Pancreas (tissue), 10 donors: ENCODE results near the gene FADS6. TPM values are rescaled to one million over a fixed set of nuclear protein-coding genes. Genes with fewer than 3 reads are reported as not detected.

Experiments
- ATAC-seq, 4 donors: fragments of 200-7000 bp; cut with Tn5 transposase; one replicate each; pipeline versions ENCODE4 v1.8.0 to v1.9.1; 2020; ENCODE audit warnings: mild to moderate bottlenecking in 4 of 4, moderate library complexity in 4 of 4
- DNase-seq, 6 donors: peaks; one replicate each; pipeline ENCODE4 v3.0.0-alpha.2; 2020
- FAIRE-seq: peaks from 2 replicates; lab custom pipeline; 2012; peaks lifted over from hg19 to GRCh38; lab: Jason Lieb, UNC
- H3K27ac ChIP-seq, 4 donors: fragments of 200-600 bp; sonication (generic); 1 replicate in 3 of 4; 2 replicates in 1 of 4; pipeline versions ENCODE4 v1.5.0 to v1.8.0; 2020
- H3K27me3 ChIP-seq, 4 donors: fragments of 200-600 bp; one replicate each; pipeline ENCODE4 v1.8.0; 2021
- H3K36me3 ChIP-seq, 3 donors: fragments of 200-600 bp; sonication (generic) in 1 of 3; one replicate each; pipeline versions ENCODE4 v1.5.0 to v1.8.0; 2020 to 2021
- H3K4me1 ChIP-seq, 3 donors: fragments of 200-600 bp; one replicate each; pipeline ENCODE4 v1.8.0; 2021
- H3K4me3 ChIP-seq, 4 donors: fragments of 200-600 bp; sonication (generic) in 2 of 4; one replicate each; pipeline versions ENCODE4 v1.5.0 to v1.8.0; 2020 to 2021
- H3K9me3 ChIP-seq, 4 donors: fragments of 200-600 bp; one replicate each; pipeline ENCODE4 v1.8.0; 2021
- WGBS, 2 donors: extraction: QIAGEN DNeasy Blood & Tissue Kit; methylation state at CpG; one replicate each; pipeline ENCODE4 v1.1.7; 2013; 5-methylcytosine and 5-hydroxymethylcytosine counted together
- intact Hi-C, 3 donors: fragments of 100-400 bp; cut with DNase I; formaldehyde crosslinking; loops; one replicate each; pipeline versions ENCODE4 v1.11.1 to v1.14.2; 2022
- polyA plus RNA-seq, 2 donors: library from polyadenylated mRNA; stranded (reverse); fragments of 200-250 nt; gene quantifications; one replicate each; pipeline ENCODE4 v1.2.3, GENCODE V29; 2013
- total RNA-seq, 6 donors: library from RNA; stranded (reverse); fragmentation: NEBNext Ultra II Directional in 4 of 6; extraction: Animal tissue kit (Norgen Biotek cat#: 25700) in 4 of 6; gene quantifications; one replicate each; pipeline versions ENCODE4 v1.2.1 to v1.2.4, GENCODE V29; 2021 to 2023
- TF ChIP-seq, protein P1 (sequence below), 4 donors: fragments of 200-600 bp; sonication (generic) in 3 of 4; IDR thresholded peaks; one replicate each; pipeline versions ENCODE4 v1.5.0 to v1.8.0; 2021; ENCODE audit warnings: antibody characterized with exemption in 4 of 4
- donor health status: healthy with polysubstance abuse.
- donor health status: DM: no; HTN: no; CAD: no; lungs with moderate emphysema.
- donor health status: DM: no; HTN: no; CAD: no.
- donor health status: control.
- donor health status: control.
- donor health status: Bipolar disorder and iron deficiency.
- donor health status: DM: yes; HTN: yes; CAD: no.
- donor health status: DM: no; HTN: no; CAD: no.
- donor health status: DM: no; HTN: no; CAD: no.
- donor health status: DM: yes; HTN: yes; CAD: no.

FADS6 gene
- total and polyA plus RNA-seq, 8 donors, result 0.07 to 0.16 TPM; not detected in 6

DNA sequence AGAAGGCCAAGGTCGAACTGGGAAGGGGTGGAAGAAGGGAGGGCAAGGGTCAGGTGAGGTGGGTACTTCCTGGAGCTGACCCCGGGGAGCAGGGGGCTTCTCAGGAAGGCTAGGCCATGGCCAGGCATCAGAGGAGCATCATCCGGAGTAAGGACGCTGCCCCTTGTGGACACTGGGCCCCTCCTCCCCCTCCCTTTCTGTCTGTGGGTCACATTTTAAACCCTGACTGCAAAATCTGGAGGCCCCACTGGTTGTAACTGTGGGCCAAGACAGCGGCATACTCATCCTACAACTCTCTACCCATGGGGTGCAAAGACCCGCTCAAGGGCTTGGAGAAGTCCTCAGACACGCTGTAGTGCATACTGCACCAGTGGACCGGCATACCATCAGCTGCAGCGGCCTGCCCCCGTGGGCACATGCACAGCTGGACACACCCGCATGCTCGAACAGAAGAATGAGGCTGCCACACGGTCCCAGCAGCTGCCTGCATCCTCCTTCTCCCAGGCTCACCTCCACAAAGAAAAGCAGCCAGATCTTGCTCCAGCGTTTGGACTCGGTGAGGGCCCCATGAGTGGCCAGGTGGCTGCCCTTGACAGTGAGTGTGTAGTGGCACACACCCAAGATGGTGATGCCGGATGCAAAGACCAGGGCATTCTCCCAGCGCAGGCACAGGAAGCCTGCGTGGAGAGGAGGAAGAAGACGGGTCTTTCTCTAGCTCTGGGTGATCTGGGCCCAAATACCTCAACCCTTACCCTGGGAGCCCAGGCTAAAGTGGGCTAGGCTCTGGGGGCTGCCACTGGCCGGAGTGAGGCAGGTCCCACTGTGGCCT, 1.2 kb downstream of the FADS6 start:
- ATAC-seq (peak; percentile 64 to 86 (median 82)), FAIRE-seq (no peak), DNase-seq (peak in 3 of 6 donors; percentile 52 to 68 (median 68))
- Histone ChIP-seq H3K4me3 (no peak overlapping the region), H3K27me3 (no peaks in the 10 kb centered on the region), H3K36me3 (no peaks in the 10 kb centered on the region), H3K27ac (no peak overlapping the region), H3K9me3 (no peaks in the 10 kb centered on the region), H3K4me1 (peaks cover 0 to 8% (median 6%) of the 10 kb centered on the region in 3 donors)
- WGBS, 2 donors, result 46 to 56% methylated on average over 20 of the region's 20 CpGs
- intact Hi-C loops, result no loop called here
- TF ChIP-seq, protein P1, sequence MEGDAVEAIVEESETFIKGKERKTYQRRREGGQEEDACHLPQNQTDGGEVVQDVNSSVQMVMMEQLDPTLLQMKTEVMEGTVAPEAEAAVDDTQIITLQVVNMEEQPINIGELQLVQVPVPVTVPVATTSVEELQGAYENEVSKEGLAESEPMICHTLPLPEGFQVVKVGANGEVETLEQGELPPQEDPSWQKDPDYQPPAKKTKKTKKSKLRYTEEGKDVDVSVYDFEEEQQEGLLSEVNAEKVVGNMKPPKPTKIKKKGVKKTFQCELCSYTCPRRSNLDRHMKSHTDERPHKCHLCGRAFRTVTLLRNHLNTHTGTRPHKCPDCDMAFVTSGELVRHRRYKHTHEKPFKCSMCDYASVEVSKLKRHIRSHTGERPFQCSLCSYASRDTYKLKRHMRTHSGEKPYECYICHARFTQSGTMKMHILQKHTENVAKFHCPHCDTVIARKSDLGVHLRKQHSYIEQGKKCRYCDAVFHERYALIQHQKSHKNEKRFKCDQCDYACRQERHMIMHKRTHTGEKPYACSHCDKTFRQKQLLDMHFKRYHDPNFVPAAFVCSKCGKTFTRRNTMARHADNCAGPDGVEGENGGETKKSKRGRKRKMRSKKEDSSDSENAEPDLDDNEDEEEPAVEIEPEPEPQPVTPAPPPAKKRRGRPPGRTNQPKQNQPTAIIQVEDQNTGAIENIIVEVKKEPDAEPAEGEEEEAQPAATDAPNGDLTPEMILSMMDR (IDR thresholded peaks at IDR 0.05), result no peak

DNA sequence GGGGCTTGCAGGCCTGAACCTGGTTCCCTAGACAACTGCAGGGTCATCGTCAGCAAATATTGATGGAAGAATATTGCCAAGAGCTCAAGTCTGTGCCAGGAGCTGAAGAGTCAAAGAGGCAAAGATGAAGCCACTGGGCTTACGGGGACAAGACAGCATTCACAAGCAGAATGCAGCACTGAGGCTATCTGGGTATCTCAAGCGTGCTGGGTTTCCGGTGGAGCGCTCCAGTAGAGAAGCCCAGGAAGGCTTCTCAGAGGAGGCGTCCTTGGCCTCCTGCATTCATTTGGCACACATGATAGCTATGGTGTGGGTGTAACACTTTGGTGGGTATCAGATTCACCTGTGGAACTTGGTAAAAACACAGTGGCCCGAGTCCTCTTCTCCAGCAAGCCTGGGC, 2.9 kb downstream of the FADS6 start:
- H3K9me3 ChIP-seq, result no peaks in the 10 kb centered on the region
- H3K4me1 ChIP-seq, result peaks cover 0 to 8% (median 6%) of the 10 kb centered on the region in 3 donors
- H3K27ac ChIP-seq, result no peak overlapping the region
- FAIRE-seq (no peak), DNase-seq (no peak), ATAC-seq (no peak)
- no peaks in the 10 kb centered on the region for H3K27me3 ChIP-seq
- H3K36me3 ChIP-seq, result no peaks in the 10 kb centered on the region
- TF ChIP-seq, protein P1 (IDR thresholded peaks at IDR 0.05), result no peak
- WGBS, 2 donors, result 88 to 90% methylated on average over 7 of the region's 7 CpGs
- no peak overlapping the region for H3K4me3 ChIP-seq
- intact Hi-C loops, result no loop called here

DNA sequence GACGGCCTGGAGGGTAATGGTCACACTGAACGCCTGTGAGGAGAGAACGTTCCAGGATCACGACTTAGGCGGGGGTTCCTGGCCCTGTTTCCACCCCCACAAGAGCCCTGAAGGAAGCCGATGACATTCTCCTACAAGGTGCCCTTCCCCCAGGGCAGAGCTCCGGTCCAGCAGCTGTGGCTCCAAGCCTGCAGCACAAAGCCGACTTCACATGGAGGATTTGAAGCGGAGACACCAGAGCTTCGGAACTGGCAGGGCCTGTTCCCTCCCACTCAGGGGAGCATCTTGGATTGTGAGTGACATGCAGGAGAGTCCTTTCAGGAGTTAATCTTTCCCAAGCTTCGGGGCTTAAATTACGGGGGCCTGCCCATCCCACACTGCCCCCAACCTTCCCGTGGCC, 5.0 kb downstream of the FADS6 start:
- 52 to 58% methylated on average over 13 of the region's 13 CpGs for WGBS, 2 donors
- no peak for DNase-seq
- TF ChIP-seq, protein P1 (IDR thresholded peaks at IDR 0.05), result no peak
- H3K36me3 ChIP-seq, result no peaks in the 10 kb centered on the region
- H3K9me3 ChIP-seq, result no peaks in the 10 kb centered on the region
- peaks cover 0 to 7% (median 6%) of the 10 kb centered on the region in 3 donors for H3K4me1 ChIP-seq
- H3K4me3 ChIP-seq, result no peak overlapping the region
- H3K27me3 ChIP-seq, result no peaks in the 10 kb centered on the region
- no peak overlapping the region for H3K27ac ChIP-seq
- no peak for FAIRE-seq
- intact Hi-C loops, result no loop called here
- ATAC-seq, result no peak

DNA sequence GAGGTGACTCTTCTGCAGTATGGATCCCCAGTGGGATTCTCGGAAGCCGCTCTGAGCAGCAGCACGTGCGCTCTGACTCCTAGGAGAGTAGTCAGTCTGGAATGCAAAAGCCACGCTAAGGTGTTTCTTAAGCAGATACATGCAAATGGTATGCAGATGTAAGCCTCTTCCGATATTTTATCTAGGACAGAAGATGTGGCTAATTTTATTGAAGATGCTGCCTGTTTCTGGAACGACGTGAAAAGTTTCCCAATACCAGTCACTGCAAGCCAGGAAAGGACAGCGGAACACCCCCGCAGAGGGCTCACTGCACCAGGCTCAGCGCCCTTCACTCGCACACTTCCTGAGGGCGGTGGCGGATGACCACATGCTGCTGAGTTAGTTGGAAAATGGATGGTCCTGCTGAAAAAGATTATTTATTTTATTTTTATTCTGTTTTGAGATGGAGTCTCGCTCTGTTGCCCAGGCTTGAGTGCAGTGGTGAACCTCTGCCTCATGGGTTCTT, 10.1 kb downstream of the FADS6 start:
- H3K9me3 ChIP-seq, result no peaks in the 10 kb centered on the region
- no peak overlapping the region for H3K27ac ChIP-seq
- no peak for ATAC-seq
- intact Hi-C loops, result no loop called here
- no peaks in the 10 kb centered on the region for H3K27me3 ChIP-seq
- no peaks in the 10 kb centered on the region for H3K4me1 ChIP-seq
- DNase-seq, result peak in 1 of 6 donors; percentile 34
- TF ChIP-seq, protein P1 (IDR thresholded peaks at IDR 0.05), result no peak
- no peak overlapping the region for H3K4me3 ChIP-seq
- 75 to 86% methylated on average over 15 of the region's 15 CpGs for WGBS, 2 donors
- H3K36me3 ChIP-seq, result no peaks in the 10 kb centered on the region
- no peak for FAIRE-seq
